Heart left ventricle (tissue), 16 donors: ENCODE measurements around the gene SLC35F5. TPM values are rescaled to one million over a fixed set of nuclear protein-coding genes. Genes with fewer than 3 reads are reported as not detected.

Source experiments
- ATAC-seq, 4 donors: fragments of 200-7000 bp; cut with Tn5 transposase; one replicate each; pipeline ENCODE4 v1.9.1; 2020 to 2022; ENCODE audit warnings: moderate library complexity in 4 of 4, mild to moderate bottlenecking in 3 of 4, moderate number of reproducible peaks in 1 of 4
- DNase-seq, 5 donors: peaks; one replicate each; pipeline ENCODE4 v3.0.0-alpha.2; 2020
- H3K27ac ChIP-seq, 12 donors: fragments of 200-600 bp; sonication (generic) in 4 of 12; one replicate each; pipeline versions ENCODE4 v1.5.0 to v1.8.0; 2016 to 2022; ENCODE audit warnings: mild to moderate bottlenecking in 2 of 12
- H3K27me3 ChIP-seq, 9 donors: fragments of 200-600 bp; sonication (generic) in 2 of 9; one replicate each; pipeline versions ENCODE4 v1.5.1 to v1.8.0; 2016 to 2022; ENCODE audit warnings: mild to moderate bottlenecking in 3 of 9
- H3K36me3 ChIP-seq, 9 donors: fragments of 200-600 bp; sonication (generic) in 2 of 9; one replicate each; pipeline versions ENCODE4 v1.5.0 to v1.8.0; 2018 to 2022; ENCODE audit warnings: mild to moderate bottlenecking in 2 of 9
- H3K4me1 ChIP-seq, 12 donors: fragments of 200-600 bp; sonication (generic) in 4 of 12; one replicate each; pipeline versions ENCODE4 v1.5.0 to v1.8.0; 2016 to 2022; ENCODE audit warnings: mild to moderate bottlenecking in 3 of 12
- H3K4me3 ChIP-seq, 12 donors: fragments of 200-600 bp; sonication (generic) in 4 of 12; one replicate each; pipeline versions ENCODE4 v1.5.0 to v1.8.0; 2017 to 2022; ENCODE audit warnings: mild to moderate bottlenecking in 9 of 12, moderate library complexity in 4 of 12
- H3K9me3 ChIP-seq, 12 donors: fragments of 200-600 bp; sonication (generic) in 4 of 12; one replicate each; pipeline versions ENCODE4 v1.5.0 to v1.8.0; 2016 to 2022; ENCODE audit warnings: mild to moderate bottlenecking in 1 of 12
- POLR2A ChIP-seq, 2 donors: fragments of 450-650 bp; IDR thresholded peaks; one replicate each; pipeline ENCODE4 v1.6.1; 2017; ENCODE audit warnings: antibody characterized with exemption in 2 of 2, mild to moderate bottlenecking in 2 of 2, moderate library complexity in 2 of 2
- WGBS, 4 donors: extraction: QIAGEN DNeasy Blood & Tissue Kit in 2 of 4; methylation state at CpG; one replicate each; pipeline versions ENCODE4 v1.1.5 to v1.1.7; 2013 to 2018; 5-methylcytosine and 5-hydroxymethylcytosine counted together
- intact Hi-C, 10 donors: fragments of 100-400 bp; cut with DNase I; formaldehyde crosslinking; loops; one replicate each; pipeline versions ENCODE4 v1.11.1 to v1.14.2; 2022
- polyA plus RNA-seq, 2 donors: library from polyadenylated mRNA; stranded (reverse); fragments of 200-250 nt; gene quantifications; one replicate each; pipeline ENCODE4 v1.2.3, GENCODE V29; 2013
- total RNA-seq, 9 donors: library from RNA; depleted of rRNA in 2 of 9; stranded (reverse); fragments of >200 nt in 2 of 9; fragmentation: NEBNext Ultra II Directional in 3 of 9; extraction: Animal tissue kit (Norgen Biotek cat#: 25700) in 3 of 9; gene quantifications; one replicate each; pipeline versions ENCODE4 v1.1.0 to v1.2.4, GENCODE V29; 2016 to 2023
- TF ChIP-seq, protein P1 (sequence below), 12 donors: fragments of 200-600 bp; sonication (generic) in 4 of 12; IDR thresholded peaks; one replicate each; pipeline versions ENCODE4 v1.5.0 to v1.8.0; 2018 to 2022; ENCODE audit warnings: antibody characterized with exemption in 12 of 12, mild to moderate bottlenecking in 5 of 12
- donor health status: ischemic (EF 13 %, LVEDD 7.1; RV severe dilation, severe dysfunction).
- donor health status: healthy with polysubstance abuse.
- donor health status: DM: no; HTN: yes; CAD: no.
- donor health status: DM: no; HTN: no; CAD: no.
- donor health status: ischemic (EF 25% LVEDD 6.9; RV normal size, moderate dysfunction).
- donor health status: ischemic (EF 25% LVEDD 5.7; RV mildly dilated, moderate dysfunction).
- donor health status: healthy.
- donor health status: DM: yes; HTN: yes; CAD: no.
- donor health status: ischemic (EF 35%, LVEDD 5.7; RV mildly dilated, moderate dysfunction).
- donor health status: nonischemic (EF 11% LVEDD 7.7; RV severe dilation, severe dysfunction).
- donor health status: DM: yes; HTN: yes; CAD: no.
- donor health status: PGD.
- donor health status: ischemic (EF 29% LVEDD 5.4; RV normal size, mild dysfunction).
- donor health status: nonischemic (EF 23%, LVEDD 6.1; RV moderate dilation, normal function).

The SLC35F5 gene
- total and polyA plus RNA-seq, 11 donors, result 22.6 to 97.2 (median 61.9) TPM

DNA sequence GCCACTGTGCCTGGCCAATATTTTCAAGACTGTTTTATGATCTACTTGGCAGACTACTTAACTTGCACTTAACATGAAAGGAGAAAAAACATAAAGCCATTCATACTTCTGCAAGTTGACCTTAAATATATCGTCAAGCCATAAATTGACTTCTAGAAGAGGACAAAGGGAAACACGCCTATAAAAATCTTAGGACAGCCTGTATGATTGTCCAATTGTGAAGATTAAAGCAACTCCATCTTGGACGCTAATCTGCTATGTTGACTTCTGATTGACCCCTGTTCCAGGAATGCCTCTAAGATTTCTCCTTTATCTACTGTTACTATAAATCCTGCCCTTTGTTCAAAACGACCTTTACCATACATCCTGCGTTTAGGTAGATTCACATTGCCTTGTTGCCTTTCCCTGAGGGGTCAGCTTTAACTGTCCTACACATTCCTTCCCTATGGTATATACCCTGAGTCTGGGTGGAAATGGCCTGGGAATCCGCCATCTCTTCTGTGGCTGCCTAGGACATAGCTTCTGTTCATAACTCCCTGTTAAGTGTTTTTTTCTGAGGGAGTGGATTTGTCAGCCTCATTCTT lies 40.2 kb upstream of the SLC35F5 start:
- no peaks in the 10 kb centered on the region for H3K9me3 ChIP-seq
- DNase-seq, result no peak
- TF ChIP-seq POLR2A (IDR thresholded peaks at IDR 0.05), result no peak
- TF ChIP-seq, protein P1, sequence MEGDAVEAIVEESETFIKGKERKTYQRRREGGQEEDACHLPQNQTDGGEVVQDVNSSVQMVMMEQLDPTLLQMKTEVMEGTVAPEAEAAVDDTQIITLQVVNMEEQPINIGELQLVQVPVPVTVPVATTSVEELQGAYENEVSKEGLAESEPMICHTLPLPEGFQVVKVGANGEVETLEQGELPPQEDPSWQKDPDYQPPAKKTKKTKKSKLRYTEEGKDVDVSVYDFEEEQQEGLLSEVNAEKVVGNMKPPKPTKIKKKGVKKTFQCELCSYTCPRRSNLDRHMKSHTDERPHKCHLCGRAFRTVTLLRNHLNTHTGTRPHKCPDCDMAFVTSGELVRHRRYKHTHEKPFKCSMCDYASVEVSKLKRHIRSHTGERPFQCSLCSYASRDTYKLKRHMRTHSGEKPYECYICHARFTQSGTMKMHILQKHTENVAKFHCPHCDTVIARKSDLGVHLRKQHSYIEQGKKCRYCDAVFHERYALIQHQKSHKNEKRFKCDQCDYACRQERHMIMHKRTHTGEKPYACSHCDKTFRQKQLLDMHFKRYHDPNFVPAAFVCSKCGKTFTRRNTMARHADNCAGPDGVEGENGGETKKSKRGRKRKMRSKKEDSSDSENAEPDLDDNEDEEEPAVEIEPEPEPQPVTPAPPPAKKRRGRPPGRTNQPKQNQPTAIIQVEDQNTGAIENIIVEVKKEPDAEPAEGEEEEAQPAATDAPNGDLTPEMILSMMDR (IDR thresholded peaks at IDR 0.05), result no peak
- no peak for ATAC-seq
- intact Hi-C loops, result no loop called here
- H3K27ac ChIP-seq, result no peak overlapping the region
- H3K4me3 ChIP-seq, result no peak overlapping the region
- H3K27me3 ChIP-seq, result no peaks in the 10 kb centered on the region
- H3K4me1 ChIP-seq, result peaks cover 0 to 16% (median 7%) of the 10 kb centered on the region in 12 donors
- 69 to 76% (median 73%) methylated on average over 6 of the region's 6 CpGs for WGBS, 4 donors
- no peaks in the 10 kb centered on the region for H3K36me3 ChIP-seq

- Histone ChIP-seq H3K9me3 (no peaks in the 10 kb centered on the region), H3K27ac (peak overlapping the region in 6 of 12 donors; percentile 6 to 59 (median 38)), H3K36me3 (no peaks in the 10 kb centered on the region), H3K4me1 (peaks cover 0 to 17% (median 7%) of the 10 kb centered on the region in 12 donors), H3K27me3 (no peaks in the 10 kb centered on the region), H3K4me3 (no peak overlapping the region)
- TF ChIP-seq POLR2A (IDR thresholded peaks at IDR 0.05), result no peak
- TF ChIP-seq, protein P1 (IDR thresholded peaks at IDR 0.05), result no peak
- WGBS, 4 donors, result 31 to 70% (median 39%) methylated on average over 3 of the region's 3 CpGs
- intact Hi-C loops, result no loop called here
- no peak for DNase-seq
- ATAC-seq, result peak; percentile 37 to 88 (median 76)
These were observed 39.0 kb upstream of the SLC35F5 start for GRCh38 chr2:113795405-113795920.

DNA sequence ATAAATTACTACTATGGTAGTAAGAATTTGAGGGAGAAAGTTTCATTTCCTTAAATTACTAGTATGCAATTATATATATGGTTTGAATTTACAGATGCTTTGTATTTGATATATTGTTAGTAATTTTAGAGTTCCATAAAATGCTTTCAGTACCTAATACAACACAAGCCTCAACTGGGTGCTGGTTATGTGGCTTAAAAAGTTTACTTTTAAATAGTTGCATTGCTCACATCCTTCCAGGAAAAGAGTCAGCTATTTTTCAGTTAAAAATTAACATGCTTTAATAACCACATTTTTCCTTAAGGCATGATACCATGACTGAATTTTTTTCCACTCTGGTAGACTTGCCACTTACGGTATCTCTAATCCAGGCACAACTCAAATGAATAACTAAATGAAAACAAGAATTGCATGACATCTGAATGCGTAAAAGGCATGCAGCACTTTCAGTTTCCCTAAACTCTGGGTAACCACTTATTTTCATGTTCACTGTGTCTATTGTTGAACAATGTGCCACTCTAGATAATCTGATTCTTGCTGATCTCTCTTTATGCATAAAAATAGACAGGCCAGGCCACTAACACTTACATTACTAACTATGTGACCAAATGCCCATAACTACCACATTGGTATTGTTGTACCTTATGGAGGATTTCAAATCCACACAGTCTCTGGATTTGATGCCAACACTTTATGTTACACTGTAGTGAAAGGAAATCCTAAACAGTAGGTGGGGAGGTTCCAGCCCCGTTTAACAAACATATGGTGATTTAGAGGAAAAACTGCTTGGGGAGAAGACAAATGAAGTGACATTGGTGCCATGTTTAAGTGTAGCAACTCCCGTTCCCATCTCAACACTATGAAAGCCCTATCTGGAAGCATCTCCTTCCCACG lies 35.5 kb upstream of the SLC35F5 start:
- ATAC-seq, result no peak
- H3K4me1 ChIP-seq, result peaks cover 0 to 17% (median 7%) of the 10 kb centered on the region in 12 donors
- no peaks in the 10 kb centered on the region for H3K36me3 ChIP-seq
- intact Hi-C loops, result no loop called here
- TF ChIP-seq, protein P1 (IDR thresholded peaks at IDR 0.05), result no peak
- no peak for TF ChIP-seq POLR2A (IDR thresholded peaks at IDR 0.05)
- H3K27ac ChIP-seq, result no peak overlapping the region
- H3K27me3 ChIP-seq, result no peaks in the 10 kb centered on the region
- H3K9me3 ChIP-seq, result no peaks in the 10 kb centered on the region
- H3K4me3 ChIP-seq, result no peak overlapping the region
- 50 to 62% (median 58%) methylated on average over 5 of the region's 5 CpGs for WGBS, 4 donors
- DNase-seq, result no peak
